ENCODE results near the gene S100A7. TPM values are rescaled to one million over a fixed set of nuclear protein-coding genes. Genes with fewer than 3 reads are reported as not detected.

Gene S100A7
- total RNA-seq, 2 donors from 2014 or later: not detected

GRCh38 chr1:153431928-153432327 lies 28.5 kb downstream of the S100A7 start:
- WGBS: 64% methylated on average over 4 of the region's 4 CpGs
- intact Hi-C loops (cut with DNase I): no loop called here
- TF ChIP-seq POLR2AphosphoS5 (IDR thresholded peaks at IDR 0.05) (no peak), POLR2A (IDR thresholded peaks at IDR 0.05) (no peak), CTCF (IDR thresholded peaks at IDR 0.05) (no peak)
- no peaks in the 10 kb centered on the region for H3K4me1 ChIP-seq (replicated peaks)
- no peaks in the 10 kb centered on the region for H3K9me3 ChIP-seq
- H3K27ac ChIP-seq: no peak overlapping the region
- no peak overlapping the region for H3K4me3 ChIP-seq
- H3K27me3 ChIP-seq (replicated peaks; ENCODE audit: insufficient read depth): no peaks in the 10 kb centered on the region
- no peak for DNase-seq (ENCODE audit: low spot score)
- H3K36me3 ChIP-seq: no peaks in the 10 kb centered on the region

- intact Hi-C loops (cut with DNase I): no loop called here
- H3K4me3 ChIP-seq: no peak overlapping the region
- no peak for DNase-seq (ENCODE audit: low spot score)
- H3K9me3 ChIP-seq: no peaks in the 10 kb centered on the region
- H3K27me3 ChIP-seq (replicated peaks; ENCODE audit: insufficient read depth): no peaks in the 10 kb centered on the region
- TF ChIP-seq CTCF (IDR thresholded peaks at IDR 0.05) (no peak), POLR2A (IDR thresholded peaks at IDR 0.05) (no peak), POLR2AphosphoS5 (IDR thresholded peaks at IDR 0.05) (no peak)
- H3K27ac ChIP-seq: no peak overlapping the region
- 80% methylated on average over 3 of the region's 3 CpGs for WGBS
- no peaks in the 10 kb centered on the region for H3K36me3 ChIP-seq
- no peaks in the 10 kb centered on the region for H3K4me1 ChIP-seq (replicated peaks)
Observed at GRCh38 chr1:153431427-153431826, 29.0 kb downstream of the S100A7 start.

GRCh38 chr1:153431002-153431401 lies 29.4 kb downstream of the S100A7 start:
- TF ChIP-seq POLR2AphosphoS5 (IDR thresholded peaks at IDR 0.05): no peak
- no peak for TF ChIP-seq POLR2A (IDR thresholded peaks at IDR 0.05)
- TF ChIP-seq CTCF (IDR thresholded peaks at IDR 0.05): no peak
- H3K4me3 ChIP-seq: no peak overlapping the region
- H3K27ac ChIP-seq: no peak overlapping the region
- no peaks in the 10 kb centered on the region for H3K27me3 ChIP-seq (replicated peaks; ENCODE audit: insufficient read depth)
- intact Hi-C loops (cut with DNase I): no loop called here
- H3K36me3 ChIP-seq: no peaks in the 10 kb centered on the region
- no peak for DNase-seq (ENCODE audit: low spot score)
- H3K9me3 ChIP-seq: no peaks in the 10 kb centered on the region
- no peaks in the 10 kb centered on the region for H3K4me1 ChIP-seq (replicated peaks)
- 88% methylated on average over 17 of the region's 17 CpGs for WGBS

GRCh38 chr1:153430561-153430960 lies 29.9 kb downstream of the S100A7 start:
- Histone ChIP-seq H3K27me3 (replicated peaks; ENCODE audit: insufficient read depth) (no peaks in the 10 kb centered on the region), H3K4me1 (replicated peaks) (no peaks in the 10 kb centered on the region), H3K27ac (no peak overlapping the region), H3K9me3 (no peaks in the 10 kb centered on the region), H3K4me3 (no peak overlapping the region), H3K36me3 (no peaks in the 10 kb centered on the region)
- TF ChIP-seq POLR2A (IDR thresholded peaks at IDR 0.05): no peak
- no peak for TF ChIP-seq CTCF (IDR thresholded peaks at IDR 0.05)
- no peak for TF ChIP-seq POLR2AphosphoS5 (IDR thresholded peaks at IDR 0.05)
- DNase-seq (ENCODE audit: low spot score): no peak
- intact Hi-C loops (cut with DNase I): no loop called here
- 78% methylated on average over 3 of the region's 3 CpGs for WGBS

- DNase-seq (ENCODE audit: low spot score): no peak
- Histone ChIP-seq H3K4me3 (no peak overlapping the region), H3K27ac (no peak overlapping the region), H3K27me3 (replicated peaks; ENCODE audit: insufficient read depth) (no peaks in the 10 kb centered on the region), H3K9me3 (no peaks in the 10 kb centered on the region), H3K36me3 (no peaks in the 10 kb centered on the region), H3K4me1 (replicated peaks) (no peaks in the 10 kb centered on the region)
- no peak for TF ChIP-seq CTCF (IDR thresholded peaks at IDR 0.05)
- no peak for TF ChIP-seq POLR2A (IDR thresholded peaks at IDR 0.05)
- TF ChIP-seq POLR2AphosphoS5 (IDR thresholded peaks at IDR 0.05): no peak
- WGBS: 95% methylated on average over 2 of the region's 2 CpGs
- intact Hi-C loops (cut with DNase I): no loop called here
Observed at GRCh38 chr1:153430166-153430553, 30.3 kb downstream of the S100A7 start.
